K562 (cell line): ENCODE measurements around the gene VIM. TPM values are rescaled to one million over a fixed set of nuclear protein-coding genes. Genes with fewer than 3 reads are reported as not detected.

ENCODE experiments used
- CEBPG ChIP-seq, 3 experiments: fragments of 200-800 bp in 1 of 3; sonication (Bioruptor generic) in 1 of 3; sonication (generic) in 1 of 3; formaldehyde crosslinking in 1 of 3; IDR thresholded peaks in 2 of 3; conservative IDR thresholded peaks in 1 of 3; 2 replicates each; pipeline versions ENCODE4 v1.6.1 to v1.8.0; 2016 to 2022; ENCODE audit warnings: missing compliant biosample characterization in 2 of 3, missing genetic modification characterization in 2 of 3, mild to moderate bottlenecking in 1 of 3, missing genetic modification reagents in 1 of 3
- DPF2 ChIP-seq: fragments of 450-650 bp; IDR thresholded peaks from 2 replicates; pipeline ENCODE4 v1.6.1; 2016
- EGR1 ChIP-seq: fragments of 450-650 bp; conservative IDR thresholded peaks from 2 replicates; pipeline ENCODE4 v1.6.1; 2017; ENCODE audit warnings: mild to moderate bottlenecking
- EP400 ChIP-seq: fragments of 450-650 bp; IDR thresholded peaks from 2 replicates; pipeline ENCODE4 v1.6.1; 2017; ENCODE audit warnings: antibody characterized with exemption, mild to moderate bottlenecking, moderate library complexity
- JUN ChIP-seq, 2 experiments: sonication (generic) in 1 of 2; formaldehyde crosslinking in 1 of 2; IDR thresholded peaks; 2 replicates each; pipeline versions ENCODE4 v1.6.1 to v1.8.0; 2012 to 2022; ENCODE audit warnings: borderline replicate concordance in 2 of 2, mild to moderate bottlenecking in 2 of 2, improper control_type of control experiment in 1 of 2, low read depth in 1 of 2, low read length in 1 of 2, missing genetic modification reagents in 1 of 2
- NFXL1 ChIP-seq: fragments of 450-650 bp; formaldehyde crosslinking; IDR thresholded peaks from 2 replicates; pipeline ENCODE4 v1.4.0; 2021; ENCODE audit warnings: mild to moderate bottlenecking
- PHF8 ChIP-seq: fragments of 200-600 bp; sonication (generic); IDR thresholded peaks from 2 replicates; pipeline ENCODE4 v1.6.1; 2012; ENCODE audit warnings: mixed run types, mild to moderate bottlenecking, inconsistent platforms, low read length, moderate library complexity, borderline replicate concordance
- RAD21 ChIP-seq, 2 experiments: fragments of 250-450 bp in 1 of 2; fragments of 450-650 bp in 1 of 2; sonication (Bioruptor Pico) in 1 of 2; formaldehyde crosslinking in 1 of 2; IDR thresholded peaks in 1 of 2; conservative IDR thresholded peaks in 1 of 2; 2 replicates each; pipeline versions ENCODE4 v1.4.0 to v1.8.0; 2020 to 2022; ENCODE audit warnings: mild to moderate bottlenecking in 2 of 2, moderate library complexity in 1 of 2
- RFX7 ChIP-seq: fragments of 250-450 bp; sonication (Bioruptor Pico); IDR thresholded peaks from 2 replicates; pipeline ENCODE4 v1.5.1; 2021; ENCODE audit warnings: mild to moderate bottlenecking
- TBP ChIP-seq: optimal IDR thresholded peaks from 2 replicates; pipeline ENCODE3; 2011; ENCODE audit warnings: low read depth, low read length, improper control_type of control experiment
- ZC3H8 ChIP-seq: fragments of 450-650 bp; IDR thresholded peaks from 2 replicates; pipeline ENCODE4 v1.6.1; 2017
- ZKSCAN3 ChIP-seq: fragments of 250-450 bp; sonication (Bioruptor Pico); IDR thresholded peaks from 2 replicates; pipeline ENCODE4 v1.4.0; 2020
- ZNF57 ChIP-seq: fragments of 450-650 bp; formaldehyde crosslinking; IDR thresholded peaks from 2 replicates; pipeline ENCODE4 v1.4.0; 2020; ENCODE audit warnings: mild to moderate bottlenecking, moderate library complexity
- ZNF584 ChIP-seq: fragments of 200-800 bp; sonication (Bioruptor generic); IDR thresholded peaks from 2 replicates; pipeline ENCODE4 v1.6.1; 2016; ENCODE audit warnings: low read depth, mild to moderate bottlenecking, missing genetic modification characterization, missing compliant biosample characterization
- ZNF696 ChIP-seq: fragments of 250-450 bp; sonication (Bioruptor Pico); conservative IDR thresholded peaks from 2 replicates; pipeline ENCODE4 v1.4.0; 2020; ENCODE audit warnings: mild to moderate bottlenecking, moderate library complexity
- polyA plus RNA-seq, 8 experiments: library from polyadenylated mRNA; depleted of rRNA in 4 of 8; stranded (reverse) in 5 of 8; unstranded in 3 of 8; fragments of >200 nt; fragmentation: Nextera tagmentation in 2 of 8; fragmentation: Illumina TruSeq in 1 of 8; extraction: Ambion mirVana in 2 of 8; extraction: Trizol in 1 of 8; gene quantifications; 2 replicates each; pipeline versions ENCODE4 v1.2.1 to v1.2.3, GENCODE V29; 2011 to 2014; ENCODE audit warnings: inconsistent platforms in 1 of 8, missing spikeins in 1 of 8
- total RNA-seq, 7 experiments: library from RNA; depleted of rRNA in 6 of 7; stranded (reverse); fragments of >200 nt in 6 of 7; fragmentation: Illumina TruSeq in 2 of 7; extraction: Trizol in 2 of 7; gene quantifications; 2 replicates each; pipeline versions ENCODE4 v1.2.1 to v1.2.3, GENCODE V29; 2011 to 2021; ENCODE audit warnings: low replicate concordance in 1 of 7
- TF ChIP-seq, protein P1 (sequence below): fragments of 250-450 bp; sonication (Bioruptor Pico); IDR thresholded peaks from 2 replicates; pipeline ENCODE4 v1.5.1; 2021; ENCODE audit warnings: mild to moderate bottlenecking
- TF ChIP-seq, protein P2 (sequence below), 2 experiments: fragments of 450-650 bp; IDR thresholded peaks; 2 replicates each; pipeline ENCODE4 v1.6.1; 2018; ENCODE audit warnings: mild to moderate bottlenecking in 2 of 2, low read depth in 1 of 2; ENCODE audit not compliant: partially characterized antibody in 2 of 2
- TF ChIP-seq, protein P3 (sequence below): sonication (generic); formaldehyde crosslinking; IDR thresholded peaks from 2 replicates; pipeline ENCODE4 v1.8.1; 2022; ENCODE audit warnings: missing genetic modification reagents
- TF ChIP-seq, protein P4 (sequence below): fragments of 450-650 bp; IDR thresholded peaks from 2 replicates; pipeline ENCODE4 v1.6.1; 2016; ENCODE audit warnings: mild to moderate bottlenecking

The VIM gene
- total and polyA plus RNA-seq, 9 of the 15 experiments (the other 6 are each of a cell fraction or from before 2014, with no cell fraction given): 86.0 to 621 (median 383) TPM

DNA sequence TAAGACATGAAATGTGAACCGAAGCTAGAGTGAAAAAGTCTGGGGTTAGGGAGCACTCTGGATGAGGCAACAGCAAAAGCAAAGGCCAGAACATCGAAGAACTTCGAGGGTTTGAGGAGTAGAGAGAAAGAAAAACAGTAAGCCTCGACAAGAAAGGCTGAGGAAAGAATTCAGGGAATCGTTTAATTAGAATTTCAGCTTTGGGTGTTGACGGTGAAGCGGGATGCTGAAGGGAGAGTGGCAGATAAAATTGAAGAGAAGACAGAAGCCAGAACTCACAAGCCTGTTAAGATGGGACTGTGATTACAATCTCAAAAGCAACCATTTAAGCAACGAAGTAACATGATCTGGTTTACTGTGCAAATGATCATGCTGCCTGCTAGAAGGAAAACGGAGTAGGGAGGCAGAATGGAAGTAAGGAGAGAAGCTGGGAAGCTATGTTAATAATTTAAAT lies 28.7 kb upstream of the VIM start (continued):
- TF ChIP-seq, protein P1, sequence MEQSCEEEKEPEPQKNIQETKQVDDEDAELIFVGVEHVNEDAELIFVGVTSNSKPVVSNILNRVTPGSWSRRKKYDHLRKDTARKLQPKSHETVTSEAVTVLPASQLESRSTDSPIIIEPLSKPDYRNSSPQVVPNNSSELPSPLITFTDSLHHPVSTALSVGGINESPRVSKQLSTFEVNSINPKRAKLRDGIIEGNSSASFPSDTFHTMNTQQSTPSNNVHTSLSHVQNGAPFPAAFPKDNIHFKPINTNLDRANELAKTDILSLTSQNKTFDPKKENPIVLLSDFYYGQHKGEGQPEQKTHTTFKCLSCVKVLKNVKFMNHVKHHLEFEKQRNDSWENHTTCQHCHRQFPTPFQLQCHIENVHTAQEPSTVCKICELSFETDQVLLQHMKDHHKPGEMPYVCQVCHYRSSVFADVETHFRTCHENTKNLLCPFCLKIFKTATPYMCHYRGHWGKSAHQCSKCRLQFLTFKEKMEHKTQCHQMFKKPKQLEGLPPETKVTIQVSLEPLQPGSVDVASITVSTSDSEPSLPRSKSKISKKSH (CRISPR knock-in tag): no peak
- TF ChIP-seq ZC3H8 (no peak), TBP (peak; percentile 46), CEBPG (CRISPR knock-in tag; IDR thresholded peaks at IDR 0.05) (0 out of 2 replicates have a peak, but pooled peaks have one; percentile 32), CEBPG (tag; conservative IDR thresholded peaks at IDR 0.05 in 1 of 2, IDR thresholded peaks at IDR 0.05 in 1 of 2) (peak; percentile 69 to 78), ZNF584 (CRISPR knock-in tag) (0 out of 2 replicates have a peak, but pooled peaks have one; percentile 30), RFX7 (CRISPR knock-in tag) (no peak), ZKSCAN3 (CRISPR knock-in tag) (no peak), EP400 (peak; percentile 51; the same call in 1 of the 2 replicates), ZNF696 (CRISPR knock-in tag) (no peak), RAD21 (CRISPR knock-in tag; conservative IDR thresholded peaks at IDR 0.05 in 1 of 2, IDR thresholded peaks at IDR 0.05 in 1 of 2) (peak; percentile 9 to 19; a peak in 2 of 4 replicates), DPF2 (peak; percentile 70; the same call in 1 of the 2 replicates), NFXL1 (CRISPR knock-in tag) (no peak), EGR1 (no peak), JUN (IDR thresholded peaks at IDR 0.05; ENCODE audit: borderline replicate concordance, low read depth, low read length) (no peak), JUN (CRISPR knock-in tag; IDR thresholded peaks at IDR 0.05; ENCODE audit: borderline replicate concordance) (no peak), ZNF57 (CRISPR knock-in tag) (no peak), PHF8 (no peak)
- TF ChIP-seq, protein P2, sequence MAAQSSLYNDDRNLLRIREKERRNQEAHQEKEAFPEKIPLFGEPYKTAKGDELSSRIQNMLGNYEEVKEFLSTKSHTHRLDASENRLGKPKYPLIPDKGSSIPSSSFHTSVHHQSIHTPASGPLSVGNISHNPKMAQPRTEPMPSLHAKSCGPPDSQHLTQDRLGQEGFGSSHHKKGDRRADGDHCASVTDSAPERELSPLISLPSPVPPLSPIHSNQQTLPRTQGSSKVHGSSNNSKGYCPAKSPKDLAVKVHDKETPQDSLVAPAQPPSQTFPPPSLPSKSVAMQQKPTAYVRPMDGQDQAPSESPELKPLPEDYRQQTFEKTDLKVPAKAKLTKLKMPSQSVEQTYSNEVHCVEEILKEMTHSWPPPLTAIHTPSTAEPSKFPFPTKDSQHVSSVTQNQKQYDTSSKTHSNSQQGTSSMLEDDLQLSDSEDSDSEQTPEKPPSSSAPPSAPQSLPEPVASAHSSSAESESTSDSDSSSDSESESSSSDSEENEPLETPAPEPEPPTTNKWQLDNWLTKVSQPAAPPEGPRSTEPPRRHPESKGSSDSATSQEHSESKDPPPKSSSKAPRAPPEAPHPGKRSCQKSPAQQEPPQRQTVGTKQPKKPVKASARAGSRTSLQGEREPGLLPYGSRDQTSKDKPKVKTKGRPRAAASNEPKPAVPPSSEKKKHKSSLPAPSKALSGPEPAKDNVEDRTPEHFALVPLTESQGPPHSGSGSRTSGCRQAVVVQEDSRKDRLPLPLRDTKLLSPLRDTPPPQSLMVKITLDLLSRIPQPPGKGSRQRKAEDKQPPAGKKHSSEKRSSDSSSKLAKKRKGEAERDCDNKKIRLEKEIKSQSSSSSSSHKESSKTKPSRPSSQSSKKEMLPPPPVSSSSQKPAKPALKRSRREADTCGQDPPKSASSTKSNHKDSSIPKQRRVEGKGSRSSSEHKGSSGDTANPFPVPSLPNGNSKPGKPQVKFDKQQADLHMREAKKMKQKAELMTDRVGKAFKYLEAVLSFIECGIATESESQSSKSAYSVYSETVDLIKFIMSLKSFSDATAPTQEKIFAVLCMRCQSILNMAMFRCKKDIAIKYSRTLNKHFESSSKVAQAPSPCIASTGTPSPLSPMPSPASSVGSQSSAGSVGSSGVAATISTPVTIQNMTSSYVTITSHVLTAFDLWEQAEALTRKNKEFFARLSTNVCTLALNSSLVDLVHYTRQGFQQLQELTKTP (IDR thresholded peaks at IDR 0.05; ENCODE audit: low read depth in 1 of 2, partially characterized antibody in 2 of 2): peak in 1 of 2 experiments; percentile 21
- TF ChIP-seq, protein P3, sequence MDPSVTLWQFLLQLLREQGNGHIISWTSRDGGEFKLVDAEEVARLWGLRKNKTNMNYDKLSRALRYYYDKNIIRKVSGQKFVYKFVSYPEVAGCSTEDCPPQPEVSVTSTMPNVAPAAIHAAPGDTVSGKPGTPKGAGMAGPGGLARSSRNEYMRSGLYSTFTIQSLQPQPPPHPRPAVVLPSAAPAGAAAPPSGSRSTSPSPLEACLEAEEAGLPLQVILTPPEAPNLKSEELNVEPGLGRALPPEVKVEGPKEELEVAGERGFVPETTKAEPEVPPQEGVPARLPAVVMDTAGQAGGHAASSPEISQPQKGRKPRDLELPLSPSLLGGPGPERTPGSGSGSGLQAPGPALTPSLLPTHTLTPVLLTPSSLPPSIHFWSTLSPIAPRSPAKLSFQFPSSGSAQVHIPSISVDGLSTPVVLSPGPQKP (CRISPR knock-in tag): no peak
- TF ChIP-seq, protein P4, sequence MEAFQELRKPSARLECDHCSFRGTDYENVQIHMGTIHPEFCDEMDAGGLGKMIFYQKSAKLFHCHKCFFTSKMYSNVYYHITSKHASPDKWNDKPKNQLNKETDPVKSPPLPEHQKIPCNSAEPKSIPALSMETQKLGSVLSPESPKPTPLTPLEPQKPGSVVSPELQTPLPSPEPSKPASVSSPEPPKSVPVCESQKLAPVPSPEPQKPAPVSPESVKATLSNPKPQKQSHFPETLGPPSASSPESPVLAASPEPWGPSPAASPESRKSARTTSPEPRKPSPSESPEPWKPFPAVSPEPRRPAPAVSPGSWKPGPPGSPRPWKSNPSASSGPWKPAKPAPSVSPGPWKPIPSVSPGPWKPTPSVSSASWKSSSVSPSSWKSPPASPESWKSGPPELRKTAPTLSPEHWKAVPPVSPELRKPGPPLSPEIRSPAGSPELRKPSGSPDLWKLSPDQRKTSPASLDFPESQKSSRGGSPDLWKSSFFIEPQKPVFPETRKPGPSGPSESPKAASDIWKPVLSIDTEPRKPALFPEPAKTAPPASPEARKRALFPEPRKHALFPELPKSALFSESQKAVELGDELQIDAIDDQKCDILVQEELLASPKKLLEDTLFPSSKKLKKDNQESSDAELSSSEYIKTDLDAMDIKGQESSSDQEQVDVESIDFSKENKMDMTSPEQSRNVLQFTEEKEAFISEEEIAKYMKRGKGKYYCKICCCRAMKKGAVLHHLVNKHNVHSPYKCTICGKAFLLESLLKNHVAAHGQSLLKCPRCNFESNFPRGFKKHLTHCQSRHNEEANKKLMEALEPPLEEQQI: peak; percentile 53; the same call in 1 of the 2 replicates
